GM12873 (cell line): Measurements from ENCODE around the gene NUP43.

Experiments used
- TF ChIP-seq, protein P1 (sequence below): IDR thresholded peaks from 2 replicates; pipeline ENCODE4 v1.5.1; 2012; ENCODE audit warnings: low read depth, mild to moderate bottlenecking, moderate library complexity, low read length, control low read depth; ENCODE audit not compliant: insufficient read depth; ENCODE audit errors: missing control alignments

The NUP43 gene

DNA sequence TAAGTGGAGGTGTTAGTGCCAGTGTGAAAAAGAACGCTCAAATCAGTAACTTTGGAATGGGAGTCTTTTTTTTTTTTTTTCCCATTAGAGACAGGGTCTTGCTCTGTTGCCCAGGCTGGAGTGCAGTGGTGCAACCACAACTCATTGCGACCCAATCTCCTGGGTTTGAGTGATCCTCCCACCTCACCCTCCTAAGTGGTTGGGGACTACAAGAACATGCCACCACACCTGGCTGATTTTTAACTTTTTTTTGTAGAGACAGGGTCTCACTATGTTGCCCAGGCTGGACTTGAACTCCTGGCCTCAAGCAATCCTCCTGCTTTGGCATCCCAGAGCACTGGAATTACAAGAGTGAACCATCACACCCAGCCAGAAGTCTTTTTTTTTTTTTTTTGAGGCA, 48.2 kb downstream of the NUP43 start:
- TF ChIP-seq, protein P1, sequence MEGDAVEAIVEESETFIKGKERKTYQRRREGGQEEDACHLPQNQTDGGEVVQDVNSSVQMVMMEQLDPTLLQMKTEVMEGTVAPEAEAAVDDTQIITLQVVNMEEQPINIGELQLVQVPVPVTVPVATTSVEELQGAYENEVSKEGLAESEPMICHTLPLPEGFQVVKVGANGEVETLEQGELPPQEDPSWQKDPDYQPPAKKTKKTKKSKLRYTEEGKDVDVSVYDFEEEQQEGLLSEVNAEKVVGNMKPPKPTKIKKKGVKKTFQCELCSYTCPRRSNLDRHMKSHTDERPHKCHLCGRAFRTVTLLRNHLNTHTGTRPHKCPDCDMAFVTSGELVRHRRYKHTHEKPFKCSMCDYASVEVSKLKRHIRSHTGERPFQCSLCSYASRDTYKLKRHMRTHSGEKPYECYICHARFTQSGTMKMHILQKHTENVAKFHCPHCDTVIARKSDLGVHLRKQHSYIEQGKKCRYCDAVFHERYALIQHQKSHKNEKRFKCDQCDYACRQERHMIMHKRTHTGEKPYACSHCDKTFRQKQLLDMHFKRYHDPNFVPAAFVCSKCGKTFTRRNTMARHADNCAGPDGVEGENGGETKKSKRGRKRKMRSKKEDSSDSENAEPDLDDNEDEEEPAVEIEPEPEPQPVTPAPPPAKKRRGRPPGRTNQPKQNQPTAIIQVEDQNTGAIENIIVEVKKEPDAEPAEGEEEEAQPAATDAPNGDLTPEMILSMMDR: no peak

DNA sequence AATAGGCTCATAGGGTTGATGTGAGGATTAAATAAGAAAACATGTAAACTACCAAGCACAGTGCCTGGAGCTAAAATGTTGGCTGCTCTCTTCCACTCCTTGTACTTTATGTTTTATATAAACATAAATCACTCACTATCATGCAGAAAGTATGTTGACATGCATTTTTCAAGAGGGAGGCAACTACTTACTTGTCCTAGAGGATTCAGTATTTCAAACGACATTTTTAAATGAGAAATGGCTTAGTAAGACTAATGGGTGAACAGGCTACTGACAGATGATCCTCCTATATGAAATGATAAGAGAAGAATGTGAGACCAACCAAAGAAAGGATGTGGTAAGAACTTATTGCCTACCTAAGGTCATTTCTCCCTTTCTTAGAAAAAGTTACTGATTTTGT, 49.4 kb downstream of the NUP43 start:
- TF ChIP-seq, protein P1: no peak

DNA sequence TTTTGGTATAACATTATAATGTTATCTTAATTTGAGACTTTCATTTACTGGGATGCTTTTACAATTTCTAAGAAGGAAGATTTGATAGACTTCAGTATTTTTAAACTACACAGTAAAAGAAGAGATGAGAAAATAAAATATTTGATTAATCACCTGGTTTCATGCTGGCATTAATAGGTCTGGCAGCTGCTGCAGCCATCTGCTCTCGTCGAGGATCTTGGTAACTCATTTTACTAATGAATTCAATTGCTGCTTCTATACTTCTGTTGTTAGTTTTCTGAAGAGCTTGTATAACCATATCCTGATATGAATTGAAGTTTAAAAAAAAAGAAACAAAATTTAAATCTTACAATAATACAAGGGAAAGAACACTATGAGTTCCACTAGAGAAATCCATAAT, 51.4 kb downstream of the NUP43 start:
- TF ChIP-seq, protein P1: no peak

DNA sequence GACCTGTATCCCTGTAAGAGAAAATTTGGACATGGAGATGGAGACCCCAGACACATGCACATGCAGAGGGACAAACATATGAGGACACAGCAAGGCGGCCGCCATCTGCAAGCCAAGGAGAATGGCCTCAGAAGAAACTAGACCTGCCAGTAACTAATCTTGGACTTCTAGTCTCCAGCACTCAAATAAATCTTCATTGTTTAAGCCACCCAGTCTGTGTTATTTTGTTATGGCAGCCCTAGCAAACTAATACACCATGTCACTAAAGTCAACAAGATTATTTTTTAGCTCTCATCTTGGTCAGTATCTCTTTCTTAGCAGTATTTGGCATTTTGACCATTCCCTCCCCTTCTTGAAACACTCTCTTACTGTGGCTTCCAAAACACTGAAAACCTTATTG, 55.1 kb downstream of the NUP43 start:
- TF ChIP-seq, protein P1: no peak

DNA sequence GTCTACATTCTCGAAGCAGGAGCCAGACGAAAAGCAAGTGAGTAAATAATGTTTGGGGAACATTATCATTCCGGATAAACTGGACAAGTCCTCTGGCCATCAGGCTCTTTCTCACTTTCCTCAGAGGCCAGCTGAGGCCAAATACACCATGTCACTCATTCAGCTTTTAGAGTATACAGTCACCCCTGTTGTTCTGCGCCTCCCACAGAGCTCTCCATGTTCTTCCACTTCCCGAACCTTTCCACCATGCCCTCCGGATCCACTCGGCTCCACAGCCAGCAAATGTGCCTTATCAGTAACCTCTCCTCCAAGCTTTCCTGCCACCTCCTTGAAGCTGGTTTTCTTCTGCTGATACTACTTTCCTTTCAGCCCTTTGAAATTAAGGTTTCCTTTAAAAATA, 60.1 kb downstream of the NUP43 start:
- TF ChIP-seq, protein P1: no peak

DNA sequence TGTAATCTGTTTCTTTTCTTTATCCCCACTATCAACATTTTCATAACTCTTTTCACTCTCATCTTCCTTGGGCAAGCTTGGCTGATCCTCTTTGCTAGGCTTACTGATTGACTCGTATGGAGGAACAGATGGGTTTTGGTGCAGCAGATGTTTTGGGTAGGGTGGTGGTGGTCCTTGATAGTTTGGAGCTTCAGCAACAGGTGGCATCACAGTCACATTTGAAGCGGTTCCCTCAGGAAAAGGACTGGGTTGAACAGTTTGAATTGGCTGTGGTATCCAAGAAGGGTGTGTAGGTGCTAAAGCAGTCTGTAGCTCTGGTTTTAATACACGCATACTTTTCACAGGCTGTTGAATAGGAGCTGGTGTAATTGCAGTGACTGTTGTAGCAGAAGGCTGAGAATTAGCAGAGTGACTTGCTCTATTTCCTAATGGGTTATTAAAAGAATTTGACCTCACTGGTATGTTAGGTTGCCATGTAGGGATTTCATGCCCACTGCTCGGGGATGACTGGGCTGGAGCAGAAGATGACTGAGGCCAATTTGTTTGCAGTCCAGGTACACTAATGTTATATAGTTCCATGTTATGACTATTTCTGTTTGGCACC, 63.0 kb downstream of the NUP43 start:
- TF ChIP-seq, protein P1: no peak

DNA sequence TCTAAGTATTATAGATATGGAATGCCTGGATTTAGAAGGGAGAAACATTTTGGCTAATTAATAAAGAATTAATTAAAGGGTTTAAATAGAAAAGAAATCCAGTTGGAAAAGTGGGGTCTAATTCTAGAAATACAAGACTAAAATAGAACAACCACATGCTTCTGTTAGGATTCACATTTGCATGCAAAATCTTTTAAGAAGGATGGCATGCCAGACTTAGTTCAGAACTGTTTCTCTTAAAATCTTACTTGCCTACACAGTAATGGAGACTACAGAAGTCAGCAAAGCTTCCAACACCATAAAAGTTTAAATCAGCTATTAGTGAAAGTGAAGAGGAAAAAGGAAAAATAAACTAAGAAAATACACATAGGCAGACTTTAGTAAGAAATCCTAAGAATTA, 65.1 kb downstream of the NUP43 start:
- TF ChIP-seq, protein P1: no peak
